ENCODE results near the gene RPL29. TPM values are rescaled to one million over a fixed set of nuclear protein-coding genes. Genes with fewer than 3 reads are reported as not detected.

Gene RPL29
- total and polyA plus RNA-seq, 2 of the 8 experiments (the other 6 are each of a cell fraction or from before 2014, with no cell fraction given), result 1,467 to 2,660 TPM

DNA sequence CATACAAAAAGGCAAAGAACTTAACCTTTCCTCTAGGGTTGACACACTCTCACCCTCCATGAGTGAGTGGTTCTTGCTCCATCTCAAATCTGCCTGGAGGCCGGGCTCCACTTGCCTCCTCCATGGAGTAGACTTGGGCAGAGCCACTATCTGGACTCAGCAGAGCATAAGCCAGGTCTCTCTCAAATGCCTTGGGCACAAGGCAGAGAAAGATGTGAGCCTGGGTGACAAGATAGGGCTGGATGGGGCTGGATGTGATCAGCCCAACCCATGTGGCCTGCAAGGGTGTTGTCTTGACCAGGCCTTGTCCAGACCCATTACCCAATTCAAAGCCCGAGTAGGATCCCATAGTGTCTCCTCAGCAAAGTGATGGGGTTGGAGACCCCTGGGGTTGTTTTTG lies 4.2 kb upstream of the RPL29 start (continued):
- TF ChIP-seq, protein P1, sequence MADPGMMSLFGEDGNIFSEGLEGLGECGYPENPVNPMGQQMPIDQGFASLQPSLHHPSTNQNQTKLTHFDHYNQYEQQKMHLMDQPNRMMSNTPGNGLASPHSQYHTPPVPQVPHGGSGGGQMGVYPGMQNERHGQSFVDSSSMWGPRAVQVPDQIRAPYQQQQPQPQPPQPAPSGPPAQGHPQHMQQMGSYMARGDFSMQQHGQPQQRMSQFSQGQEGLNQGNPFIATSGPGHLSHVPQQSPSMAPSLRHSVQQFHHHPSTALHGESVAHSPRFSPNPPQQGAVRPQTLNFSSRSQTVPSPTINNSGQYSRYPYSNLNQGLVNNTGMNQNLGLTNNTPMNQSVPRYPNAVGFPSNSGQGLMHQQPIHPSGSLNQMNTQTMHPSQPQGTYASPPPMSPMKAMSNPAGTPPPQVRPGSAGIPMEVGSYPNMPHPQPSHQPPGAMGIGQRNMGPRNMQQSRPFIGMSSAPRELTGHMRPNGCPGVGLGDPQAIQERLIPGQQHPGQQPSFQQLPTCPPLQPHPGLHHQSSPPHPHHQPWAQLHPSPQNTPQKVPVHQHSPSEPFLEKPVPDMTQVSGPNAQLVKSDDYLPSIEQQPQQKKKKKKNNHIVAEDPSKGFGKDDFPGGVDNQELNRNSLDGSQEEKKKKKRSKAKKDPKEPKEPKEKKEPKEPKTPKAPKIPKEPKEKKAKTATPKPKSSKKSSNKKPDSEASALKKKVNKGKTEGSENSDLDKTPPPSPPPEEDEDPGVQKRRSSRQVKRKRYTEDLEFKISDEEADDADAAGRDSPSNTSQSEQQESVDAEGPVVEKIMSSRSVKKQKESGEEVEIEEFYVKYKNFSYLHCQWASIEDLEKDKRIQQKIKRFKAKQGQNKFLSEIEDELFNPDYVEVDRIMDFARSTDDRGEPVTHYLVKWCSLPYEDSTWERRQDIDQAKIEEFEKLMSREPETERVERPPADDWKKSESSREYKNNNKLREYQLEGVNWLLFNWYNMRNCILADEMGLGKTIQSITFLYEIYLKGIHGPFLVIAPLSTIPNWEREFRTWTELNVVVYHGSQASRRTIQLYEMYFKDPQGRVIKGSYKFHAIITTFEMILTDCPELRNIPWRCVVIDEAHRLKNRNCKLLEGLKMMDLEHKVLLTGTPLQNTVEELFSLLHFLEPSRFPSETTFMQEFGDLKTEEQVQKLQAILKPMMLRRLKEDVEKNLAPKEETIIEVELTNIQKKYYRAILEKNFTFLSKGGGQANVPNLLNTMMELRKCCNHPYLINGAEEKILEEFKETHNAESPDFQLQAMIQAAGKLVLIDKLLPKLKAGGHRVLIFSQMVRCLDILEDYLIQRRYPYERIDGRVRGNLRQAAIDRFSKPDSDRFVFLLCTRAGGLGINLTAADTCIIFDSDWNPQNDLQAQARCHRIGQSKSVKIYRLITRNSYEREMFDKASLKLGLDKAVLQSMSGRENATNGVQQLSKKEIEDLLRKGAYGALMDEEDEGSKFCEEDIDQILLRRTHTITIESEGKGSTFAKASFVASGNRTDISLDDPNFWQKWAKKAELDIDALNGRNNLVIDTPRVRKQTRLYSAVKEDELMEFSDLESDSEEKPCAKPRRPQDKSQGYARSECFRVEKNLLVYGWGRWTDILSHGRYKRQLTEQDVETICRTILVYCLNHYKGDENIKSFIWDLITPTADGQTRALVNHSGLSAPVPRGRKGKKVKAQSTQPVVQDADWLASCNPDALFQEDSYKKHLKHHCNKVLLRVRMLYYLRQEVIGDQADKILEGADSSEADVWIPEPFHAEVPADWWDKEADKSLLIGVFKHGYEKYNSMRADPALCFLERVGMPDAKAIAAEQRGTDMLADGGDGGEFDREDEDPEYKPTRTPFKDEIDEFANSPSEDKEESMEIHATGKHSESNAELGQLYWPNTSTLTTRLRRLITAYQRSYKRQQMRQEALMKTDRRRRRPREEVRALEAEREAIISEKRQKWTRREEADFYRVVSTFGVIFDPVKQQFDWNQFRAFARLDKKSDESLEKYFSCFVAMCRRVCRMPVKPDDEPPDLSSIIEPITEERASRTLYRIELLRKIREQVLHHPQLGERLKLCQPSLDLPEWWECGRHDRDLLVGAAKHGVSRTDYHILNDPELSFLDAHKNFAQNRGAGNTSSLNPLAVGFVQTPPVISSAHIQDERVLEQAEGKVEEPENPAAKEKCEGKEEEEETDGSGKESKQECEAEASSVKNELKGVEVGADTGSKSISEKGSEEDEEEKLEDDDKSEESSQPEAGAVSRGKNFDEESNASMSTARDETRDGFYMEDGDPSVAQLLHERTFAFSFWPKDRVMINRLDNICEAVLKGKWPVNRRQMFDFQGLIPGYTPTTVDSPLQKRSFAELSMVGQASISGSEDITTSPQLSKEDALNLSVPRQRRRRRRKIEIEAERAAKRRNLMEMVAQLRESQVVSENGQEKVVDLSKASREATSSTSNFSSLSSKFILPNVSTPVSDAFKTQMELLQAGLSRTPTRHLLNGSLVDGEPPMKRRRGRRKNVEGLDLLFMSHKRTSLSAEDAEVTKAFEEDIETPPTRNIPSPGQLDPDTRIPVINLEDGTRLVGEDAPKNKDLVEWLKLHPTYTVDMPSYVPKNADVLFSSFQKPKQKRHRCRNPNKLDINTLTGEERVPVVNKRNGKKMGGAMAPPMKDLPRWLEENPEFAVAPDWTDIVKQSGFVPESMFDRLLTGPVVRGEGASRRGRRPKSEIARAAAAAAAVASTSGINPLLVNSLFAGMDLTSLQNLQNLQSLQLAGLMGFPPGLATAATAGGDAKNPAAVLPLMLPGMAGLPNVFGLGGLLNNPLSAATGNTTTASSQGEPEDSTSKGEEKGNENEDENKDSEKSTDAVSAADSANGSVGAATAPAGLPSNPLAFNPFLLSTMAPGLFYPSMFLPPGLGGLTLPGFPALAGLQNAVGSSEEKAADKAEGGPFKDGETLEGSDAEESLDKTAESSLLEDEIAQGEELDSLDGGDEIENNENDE (IDR thresholded peaks at IDR 0.05; ENCODE audit: insufficient replicate concordance, low read length), result no peak
- TF ChIP-seq EGR1 (IDR thresholded peaks at IDR 0.05; ENCODE audit: borderline replicate concordance, low read depth, low read length), result no peak
- TF ChIP-seq RNF2 (IDR thresholded peaks at IDR 0.05; ENCODE audit: borderline replicate concordance, low read depth, low read length, missing control alignments, poor library complexity, severe bottlenecking), result no peak
- no peak for TF ChIP-seq SUZ12 (IDR thresholded peaks at IDR 0.05; ENCODE audit: low read length)
- TF ChIP-seq MAFK (IDR thresholded peaks at IDR 0.05; ENCODE audit: low read depth, low read length), result no peak
- TF ChIP-seq, protein P2, sequence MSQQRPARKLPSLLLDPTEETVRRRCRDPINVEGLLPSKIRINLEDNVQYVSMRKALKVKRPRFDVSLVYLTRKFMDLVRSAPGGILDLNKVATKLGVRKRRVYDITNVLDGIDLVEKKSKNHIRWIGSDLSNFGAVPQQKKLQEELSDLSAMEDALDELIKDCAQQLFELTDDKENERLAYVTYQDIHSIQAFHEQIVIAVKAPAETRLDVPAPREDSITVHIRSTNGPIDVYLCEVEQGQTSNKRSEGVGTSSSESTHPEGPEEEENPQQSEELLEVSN (IDR thresholded peaks at IDR 0.05), result no peak
- TF ChIP-seq KDM1A (IDR thresholded peaks at IDR 0.05; ENCODE audit: borderline replicate concordance, low read length), result no peak
- TF ChIP-seq SP1 (IDR thresholded peaks at IDR 0.05; ENCODE audit: low read depth, low read length), result no peak
- TF ChIP-seq TEAD4 (IDR thresholded peaks at IDR 0.05; ENCODE audit: low read depth, low read length), result no peak
- TF ChIP-seq SIRT6 (IDR thresholded peaks at IDR 0.05; ENCODE audit: low read length), result no peak
- TF ChIP-seq CTBP2 (IDR thresholded peaks at IDR 0.05; ENCODE audit: borderline replicate concordance, insufficient read depth, insufficient read length, low read length), result no peak
